ENCODE measurements around the gene SCUBE3. TPM values are rescaled to one million over a fixed set of nuclear protein-coding genes. Genes with fewer than 3 reads are reported as not detected.

SCUBE3 gene
- total and polyA plus RNA-seq, 4 experiments from 2014 or later: 0.03 to 0.08 TPM; not detected in 2

GRCh38 chr6:35176301-35177024 is 37.3 kb upstream of the SCUBE3 start:
- POLR2A ChIA-PET (ENCODE audit: partially characterized antibody): no interaction called here
- Histone ChIP-seq H3K4me1 (ENCODE audit: insufficient read depth, low read length) (peaks cover 10% of the 10 kb centered on the region), H3K9me3 (ENCODE audit: control insufficient read depth in 1 of 2, low read length in 2 of 2) (no peaks in the 10 kb centered on the region), H3K27me3 (ENCODE audit: insufficient read depth, low read length) (no peaks in the 10 kb centered on the region), H3K27ac (ENCODE audit: low read depth, low read length) (no peak overlapping the region), H3K4me3 (ENCODE audit: low read length in 2 of 2) (no peak overlapping the region), H3K36me3 (ENCODE audit: insufficient read depth, low read length) (no peaks in the 10 kb centered on the region)
- intact Hi-C loops (cut with micrococcal nuclease): no loop called here
- Mint-ChIP-seq H3K9me3 (peaks cover 0 to 2% (median 0%) of the 10 kb centered on the region in 8 donors), H3K36me3 (no peaks in the 10 kb centered on the region), H3K27me3 (peaks cover 5 to 7% of the 10 kb centered on the region in 2 donors), H3K4me3 (no peak overlapping the region), H3K27ac (no peak overlapping the region), H3K4me1 (peaks cover 10 to 14% (median 12%) of the 10 kb centered on the region in 4 donors)
- CTCF ChIA-PET (ENCODE audit: partially characterized antibody): interaction anchor here (1.5 kb wide), 1 partner anchor 29 kb away, joined by 4 read pairs; no protein-coding TSS in a partner anchor
- DNase-seq: no peak

- no peak for DNase-seq
- intact Hi-C loops (cut with micrococcal nuclease): no loop called here
- no peaks in the 10 kb centered on the region for H3K36me3 ChIP-seq (ENCODE audit: insufficient read depth, low read length)
- CTCF ChIA-PET (ENCODE audit: partially characterized antibody): interaction anchor here (1.5 kb wide), 1 partner anchor 28 kb away, joined by 4 read pairs; no protein-coding TSS in a partner anchor
- Mint-ChIP-seq H3K4me3 (no peak overlapping the region), H3K4me1 (peaks cover 10 to 14% (median 12%) of the 10 kb centered on the region in 4 donors), H3K27ac (no peak overlapping the region), H3K9me3 (peaks cover 0 to 2% (median 0%) of the 10 kb centered on the region in 8 donors), H3K27me3 (peaks cover 5 to 7% of the 10 kb centered on the region in 2 donors), H3K36me3 (no peaks in the 10 kb centered on the region)
- POLR2A ChIA-PET (ENCODE audit: partially characterized antibody): no interaction called here
- H3K27me3 ChIP-seq (ENCODE audit: insufficient read depth, low read length): no peaks in the 10 kb centered on the region
- H3K4me1 ChIP-seq (ENCODE audit: insufficient read depth, low read length): peaks cover 10% of the 10 kb centered on the region
- no peaks in the 10 kb centered on the region for H3K9me3 ChIP-seq (ENCODE audit: control insufficient read depth in 1 of 2, low read length in 2 of 2)
- no peak overlapping the region for H3K4me3 ChIP-seq (ENCODE audit: low read length in 2 of 2)
- no peak overlapping the region for H3K27ac ChIP-seq (ENCODE audit: low read depth, low read length)
Measured at GRCh38 chr6:35177157-35177556, 36.6 kb upstream of the SCUBE3 start.

GRCh38 chr6:35177596-35177995 is 36.2 kb upstream of the SCUBE3 start:
- Histone ChIP-seq H3K4me3 (ENCODE audit: low read length in 2 of 2) (no peak overlapping the region), H3K27ac (ENCODE audit: low read depth, low read length) (no peak overlapping the region), H3K27me3 (ENCODE audit: insufficient read depth, low read length) (no peaks in the 10 kb centered on the region), H3K36me3 (ENCODE audit: insufficient read depth, low read length) (no peaks in the 10 kb centered on the region), H3K9me3 (ENCODE audit: control insufficient read depth in 1 of 2, low read length in 2 of 2) (no peaks in the 10 kb centered on the region), H3K4me1 (ENCODE audit: insufficient read depth, low read length) (peaks cover 10% of the 10 kb centered on the region)
- DNase-seq: no peak
- peaks cover 10 to 14% (median 12%) of the 10 kb centered on the region in 4 donors for H3K4me1 Mint-ChIP-seq
- no peaks in the 10 kb centered on the region for H3K36me3 Mint-ChIP-seq
- H3K9me3 Mint-ChIP-seq: peaks cover 0 to 2% (median 0%) of the 10 kb centered on the region in 8 donors
- ChIA-PET CTCF (ENCODE audit: partially characterized antibody) (no interaction called here), POLR2A (ENCODE audit: partially characterized antibody) (no interaction called here)
- intact Hi-C loops (cut with micrococcal nuclease): no loop called here
- no peak overlapping the region for H3K4me3 Mint-ChIP-seq
- peaks cover 5 to 7% of the 10 kb centered on the region in 2 donors for H3K27me3 Mint-ChIP-seq
- H3K27ac Mint-ChIP-seq: no peak overlapping the region

- CTCF ChIA-PET (ENCODE audit: partially characterized antibody): no interaction called here
- intact Hi-C loops (cut with micrococcal nuclease): no loop called here
- H3K36me3 ChIP-seq (ENCODE audit: insufficient read depth, low read length): no peaks in the 10 kb centered on the region
- POLR2A ChIA-PET (ENCODE audit: partially characterized antibody): no interaction called here
- peaks cover 7 to 9% of the 10 kb centered on the region in 2 donors for H3K27me3 Mint-ChIP-seq
- no peak overlapping the region for H3K27ac Mint-ChIP-seq
- no peaks in the 10 kb centered on the region for H3K27me3 ChIP-seq (ENCODE audit: insufficient read depth, low read length)
- peaks cover 10% of the 10 kb centered on the region for H3K4me1 ChIP-seq (ENCODE audit: insufficient read depth, low read length)
- no peak overlapping the region for H3K4me3 Mint-ChIP-seq
- H3K9me3 ChIP-seq (ENCODE audit: control insufficient read depth in 1 of 2, low read length in 2 of 2): no peaks in the 10 kb centered on the region
- DNase-seq: no peak
- peaks cover 10 to 13% (median 11%) of the 10 kb centered on the region in 4 donors for H3K4me1 Mint-ChIP-seq
- H3K36me3 Mint-ChIP-seq: no peaks in the 10 kb centered on the region
- H3K4me3 ChIP-seq (ENCODE audit: low read length in 2 of 2): no peak overlapping the region
- H3K27ac ChIP-seq (ENCODE audit: low read depth, low read length): no peak overlapping the region
- H3K9me3 Mint-ChIP-seq: peaks cover 0 to 2% (median 0%) of the 10 kb centered on the region in 8 donors
Measured at GRCh38 chr6:35178012-35178411, 35.7 kb upstream of the SCUBE3 start.

GRCh38 chr6:35178932-35179832 is 34.6 kb upstream of the SCUBE3 start:
- no peak overlapping the region for H3K27ac ChIP-seq (ENCODE audit: low read depth, low read length)
- peak overlapping the region in 1 of 7 donors; percentile 60 for H3K27ac Mint-ChIP-seq
- peaks cover 0 to 2% (median 0%) of the 10 kb centered on the region in 8 donors for H3K9me3 Mint-ChIP-seq
- H3K4me1 ChIP-seq (ENCODE audit: insufficient read depth, low read length): no peaks in the 10 kb centered on the region
- H3K36me3 ChIP-seq (ENCODE audit: insufficient read depth, low read length): no peaks in the 10 kb centered on the region
- intact Hi-C loops (cut with micrococcal nuclease): no loop called here
- H3K4me1 Mint-ChIP-seq: peaks cover 0 to 1% (median under 1%) of the 10 kb centered on the region in 4 donors
- H3K27me3 ChIP-seq (ENCODE audit: insufficient read depth, low read length): no peaks in the 10 kb centered on the region
- CTCF ChIA-PET (ENCODE audit: partially characterized antibody): interaction anchor here (1.3 to 1.4 kb wide), 2 partner anchors 25 to 27 kb away, joined by 3 to 4 read pairs; no protein-coding TSS in a partner anchor
- POLR2A ChIA-PET (ENCODE audit: partially characterized antibody): no interaction called here
- no peak overlapping the region for H3K4me3 ChIP-seq (ENCODE audit: low read length in 2 of 2)
- H3K27me3 Mint-ChIP-seq: peaks cover 7 to 8% of the 10 kb centered on the region in 2 donors
- no peaks in the 10 kb centered on the region for H3K36me3 Mint-ChIP-seq
- no peaks in the 10 kb centered on the region for H3K9me3 ChIP-seq (ENCODE audit: control insufficient read depth in 1 of 2, low read length in 2 of 2)
- H3K4me3 Mint-ChIP-seq: no peak overlapping the region
- DNase-seq: no peak

GRCh38 chr6:35179901-35180535 is 33.7 kb upstream of the SCUBE3 start:
- H3K9me3 Mint-ChIP-seq: peaks cover 0 to 2% (median 0%) of the 10 kb centered on the region in 8 donors
- CTCF ChIA-PET (ENCODE audit: partially characterized antibody): interaction anchor here (1.4 kb wide), 1 partner anchor 24 kb away, joined by 3 read pairs; no protein-coding TSS in a partner anchor

More at GRCh38 chr6:35179901-35180535, 33.7 kb upstream of the SCUBE3 start:
- no peaks in the 10 kb centered on the region for H3K4me1 Mint-ChIP-seq
- Histone ChIP-seq H3K36me3 (ENCODE audit: insufficient read depth, low read length) (no peaks in the 10 kb centered on the region), H3K27ac (ENCODE audit: low read depth, low read length) (no peak overlapping the region), H3K27me3 (ENCODE audit: insufficient read depth, low read length) (no peaks in the 10 kb centered on the region), H3K4me1 (ENCODE audit: insufficient read depth, low read length) (no peaks in the 10 kb centered on the region), H3K9me3 (ENCODE audit: control insufficient read depth in 1 of 2, low read length in 2 of 2) (no peaks in the 10 kb centered on the region), H3K4me3 (ENCODE audit: low read length in 2 of 2) (no peak overlapping the region)
- H3K36me3 Mint-ChIP-seq: no peaks in the 10 kb centered on the region
- H3K4me3 Mint-ChIP-seq: no peak overlapping the region
- no peak for DNase-seq
- intact Hi-C loops (cut with micrococcal nuclease): no loop called here
- H3K27me3 Mint-ChIP-seq: peaks cover 10% of the 10 kb centered on the region in 2 donors
- POLR2A ChIA-PET (ENCODE audit: partially characterized antibody): no interaction called here
- no peak overlapping the region for H3K27ac Mint-ChIP-seq
